HepG2 (cell line): ENCODE data around the gene SBK1. TPM values are rescaled to one million over a fixed set of nuclear protein-coding genes. Genes with fewer than 3 reads are reported as not detected.

Experiments used
- CENPT ChIP-seq: sonication (generic); formaldehyde crosslinking; IDR thresholded peaks from 2 replicates; pipeline ENCODE4 v1.8.0; 2022; ENCODE audit warnings: low read depth, mild to moderate bottlenecking, moderate library complexity, missing genetic modification reagents
- EEA1 ChIP-seq: sonication (generic); formaldehyde crosslinking; IDR thresholded peaks from 2 replicates; pipeline ENCODE4 v1.5.1; 2020; ENCODE audit warnings: mild to moderate bottlenecking, missing genetic modification reagents, borderline replicate concordance
- ELF4 ChIP-seq: sonication (generic); formaldehyde crosslinking; IDR thresholded peaks from 2 replicates; pipeline ENCODE4 v1.5.0; 2020; ENCODE audit warnings: missing genetic modification reagents, mild to moderate bottlenecking, moderate library complexity, borderline replicate concordance
- ETV6 ChIP-seq: sonication (generic); formaldehyde crosslinking; conservative IDR thresholded peaks from 2 replicates; pipeline ENCODE4 v1.4.0; 2020; ENCODE audit warnings: missing genetic modification reagents
- HMG20A ChIP-seq: IDR thresholded peaks from 2 replicates; pipeline ENCODE4 v1.6.1; 2016; ENCODE audit warnings: borderline replicate concordance
- KLF6 ChIP-seq: IDR thresholded peaks from 2 replicates; pipeline ENCODE4 v1.8.0; 2016; ENCODE audit warnings: missing biosample characterization, missing genetic modification reagents
- PRMT3 ChIP-seq: sonication (generic); formaldehyde crosslinking; IDR thresholded peaks from 2 replicates; pipeline ENCODE4 v1.8.1; 2022; ENCODE audit warnings: low read depth, mild to moderate bottlenecking, moderate library complexity, missing genetic modification reagents, borderline replicate concordance
- RELA ChIP-seq: sonication (generic); formaldehyde crosslinking; IDR thresholded peaks from 2 replicates; pipeline ENCODE4 v1.4.0; 2020; ENCODE audit warnings: missing genetic modification reagents
- SMC3 ChIP-seq: IDR thresholded peaks from 2 replicates; pipeline ENCODE4 v1.6.1; 2011; ENCODE audit warnings: low read length, improper control_type of control experiment
- SRSF4 ChIP-seq: fragments of 200-400 bp; formaldehyde crosslinking; IDR thresholded peaks from one replicate; pipeline ENCODE4 v1.6.1; 2018; ENCODE audit warnings: mild to moderate bottlenecking, low read depth, low read length, moderate library complexity; ENCODE audit not compliant: poor library complexity, severe bottlenecking
- TMF1 ChIP-seq: sonication (generic); formaldehyde crosslinking; IDR thresholded peaks from 2 replicates; pipeline ENCODE4 v1.8.1; 2022; ENCODE audit warnings: low read depth, missing genetic modification reagents
- ZNF180 ChIP-seq: sonication (generic); formaldehyde crosslinking; IDR thresholded peaks from 2 replicates; pipeline ENCODE4 v1.4.0; 2020; ENCODE audit warnings: low read depth, missing genetic modification reagents, borderline replicate concordance
- ZNF292 ChIP-seq: sonication (generic); formaldehyde crosslinking; IDR thresholded peaks from 2 replicates; pipeline ENCODE4 v1.8.1; 2022; ENCODE audit warnings: mild to moderate bottlenecking, low read depth, missing genetic modification reagents, borderline replicate concordance
- ZNF564 ChIP-seq: sonication (generic); formaldehyde crosslinking; IDR thresholded peaks from 2 replicates; pipeline ENCODE4 v1.8.1; 2023; ENCODE audit warnings: mild to moderate bottlenecking, missing genetic modification reagents
- ZNF607 ChIP-seq: sonication (generic); formaldehyde crosslinking; IDR thresholded peaks from 2 replicates; pipeline ENCODE4 v1.5.1; 2020; ENCODE audit warnings: missing genetic modification reagents, mild to moderate bottlenecking, borderline replicate concordance
- ZNF614 ChIP-seq: IDR thresholded peaks from 2 replicates; pipeline ENCODE4 v1.6.1; 2018; ENCODE audit warnings: missing biosample characterization, missing genetic modification reagents, inconsistent platforms, borderline replicate concordance
- ZNF644 ChIP-seq: IDR thresholded peaks from 2 replicates; pipeline ENCODE4 v1.6.1; 2016; ENCODE audit warnings: low read depth
- ZNF883 ChIP-seq: sonication (generic); formaldehyde crosslinking; IDR thresholded peaks from 2 replicates; pipeline ENCODE4 v1.5.1; 2020; ENCODE audit warnings: mild to moderate bottlenecking, missing genetic modification reagents; ENCODE audit errors: not compliant biosample characterization
- ZSCAN21 ChIP-seq: sonication (generic); formaldehyde crosslinking; IDR thresholded peaks from 2 replicates; pipeline ENCODE4 v1.8.0; 2022; ENCODE audit warnings: mild to moderate bottlenecking, missing genetic modification reagents, moderate library complexity, borderline replicate concordance
- polyA plus RNA-seq, 8 experiments: library from polyadenylated mRNA; depleted of rRNA in 3 of 8; stranded (reverse) in 7 of 8; unstranded in 1 of 8; fragments of >200 nt; fragmentation: Illumina TruSeq in 4 of 8; extraction: Trizol in 4 of 8; gene quantifications; 2 replicates each; pipeline versions ENCODE4 v1.2.1 to v1.2.3, GENCODE V29; 2011 to 2016; ENCODE audit warnings: low read depth in 4 of 8, missing spikeins in 1 of 8, mixed read lengths in 1 of 8; ENCODE audit not compliant: insufficient read depth in 1 of 8
- total RNA-seq, 5 experiments: library from RNA; depleted of rRNA; stranded (reverse); fragments of >200 nt; fragmentation: Illumina TruSeq; extraction: Trizol; gene quantifications; 2 replicates each; pipeline ENCODE4 v1.2.3, GENCODE V29; 2016; ENCODE audit warnings: low read depth in 1 of 5
- TF ChIP-seq, protein P1 (sequence below): sonication (generic); formaldehyde crosslinking; IDR thresholded peaks from 2 replicates; pipeline ENCODE4 v1.4.0; 2020; ENCODE audit warnings: mild to moderate bottlenecking, missing genetic modification reagents
- TF ChIP-seq, protein P2 (sequence below): sonication (generic); formaldehyde crosslinking; IDR thresholded peaks from 2 replicates; pipeline ENCODE4 v1.9.0; 2021; ENCODE audit warnings: mild to moderate bottlenecking, missing genetic modification reagents

The SBK1 gene
- total and polyA plus RNA-seq, 2 of the 13 experiments (the other 11 are each of a cell fraction or from before 2014, with no cell fraction given), result 0.15 to 0.17 TPM

DNA sequence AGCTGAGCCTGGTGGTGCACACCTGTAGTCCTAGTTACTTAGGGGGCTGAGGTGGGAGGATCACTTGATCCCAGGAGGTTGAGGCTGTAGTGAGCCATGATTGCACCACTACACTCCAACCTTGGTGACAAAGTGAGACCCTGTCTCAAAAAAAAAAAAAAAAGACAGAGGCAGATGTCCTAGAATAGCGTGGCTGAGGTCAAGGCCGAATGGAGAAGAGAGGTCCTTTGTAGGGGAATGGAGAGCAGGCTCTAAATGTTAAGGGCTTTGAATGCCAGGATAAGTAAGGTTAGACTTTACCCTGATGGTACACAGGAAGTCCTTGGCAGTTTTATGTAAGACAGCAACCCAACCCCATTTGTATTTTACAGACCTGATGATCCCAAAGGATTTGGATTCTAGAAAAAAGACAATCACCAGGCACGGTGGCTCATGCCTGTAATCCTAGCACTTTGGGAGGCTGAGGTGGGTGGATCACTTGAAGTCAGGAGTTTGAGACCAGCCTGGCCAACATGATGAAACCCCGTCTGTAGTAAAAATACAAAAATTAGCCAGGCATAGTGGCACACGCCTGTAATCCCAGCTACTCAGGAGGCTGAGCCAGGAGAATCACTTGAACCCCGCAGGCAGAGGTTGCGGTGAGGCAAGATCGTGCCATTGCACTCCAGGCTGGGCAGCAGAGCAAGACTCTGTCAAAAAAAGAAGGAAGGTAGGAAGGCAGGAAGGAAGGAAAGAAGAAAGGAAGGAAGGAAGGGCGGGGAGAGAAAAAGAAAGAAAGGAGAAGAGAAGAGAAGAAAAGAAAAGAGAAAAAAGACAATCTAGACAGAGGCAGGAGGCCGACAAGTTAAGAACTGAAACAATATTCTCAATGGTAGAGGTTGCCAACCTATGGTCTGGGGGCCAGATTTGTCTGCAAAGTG, 2.1 kb upstream of the SBK1 start (continued):
- TF ChIP-seq, protein P1, sequence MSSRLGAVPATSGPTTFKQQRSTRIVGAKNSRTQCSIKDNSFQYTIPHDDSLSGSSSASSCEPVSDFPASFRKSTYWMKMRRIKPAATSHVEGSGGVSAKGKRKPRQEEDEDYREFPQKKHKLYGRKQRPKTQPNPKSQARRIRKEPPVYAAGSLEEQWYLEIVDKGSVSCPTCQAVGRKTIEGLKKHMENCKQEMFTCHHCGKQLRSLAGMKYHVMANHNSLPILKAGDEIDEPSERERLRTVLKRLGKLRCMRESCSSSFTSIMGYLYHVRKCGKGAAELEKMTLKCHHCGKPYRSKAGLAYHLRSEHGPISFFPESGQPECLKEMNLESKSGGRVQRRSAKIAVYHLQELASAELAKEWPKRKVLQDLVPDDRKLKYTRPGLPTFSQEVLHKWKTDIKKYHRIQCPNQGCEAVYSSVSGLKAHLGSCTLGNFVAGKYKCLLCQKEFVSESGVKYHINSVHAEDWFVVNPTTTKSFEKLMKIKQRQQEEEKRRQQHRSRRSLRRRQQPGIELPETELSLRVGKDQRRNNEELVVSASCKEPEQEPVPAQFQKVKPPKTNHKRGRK (CRISPR knock-in tag), result peak; percentile 88
- TF ChIP-seq ZSCAN21 (no peak), ZNF292 (no peak), KLF6 (no peak), ZNF614 (CRISPR knock-in tag) (no peak), ELF4 (CRISPR knock-in tag) (no peak), ETV6 (CRISPR knock-in tag) (no peak), ZNF180 (CRISPR knock-in tag) (no peak), TMF1 (no peak), ZNF883 (CRISPR knock-in tag) (no peak), ZNF644 (CRISPR knock-in tag) (0 out of 2 replicates have a peak, but pooled peaks have one; percentile 22), SRSF4 (no peak), RELA (CRISPR knock-in tag) (no peak), EEA1 (CRISPR knock-in tag) (no peak), CENPT (CRISPR knock-in tag) (no peak), PRMT3 (CRISPR knock-in tag) (no peak), ZNF564 (peak; percentile 93; the same call in 1 of the 2 replicates), ZNF607 (no peak), SMC3 (no peak), HMG20A (CRISPR knock-in tag) (peak; percentile 35; the same call in 1 of the 2 replicates)
- TF ChIP-seq, protein P2, sequence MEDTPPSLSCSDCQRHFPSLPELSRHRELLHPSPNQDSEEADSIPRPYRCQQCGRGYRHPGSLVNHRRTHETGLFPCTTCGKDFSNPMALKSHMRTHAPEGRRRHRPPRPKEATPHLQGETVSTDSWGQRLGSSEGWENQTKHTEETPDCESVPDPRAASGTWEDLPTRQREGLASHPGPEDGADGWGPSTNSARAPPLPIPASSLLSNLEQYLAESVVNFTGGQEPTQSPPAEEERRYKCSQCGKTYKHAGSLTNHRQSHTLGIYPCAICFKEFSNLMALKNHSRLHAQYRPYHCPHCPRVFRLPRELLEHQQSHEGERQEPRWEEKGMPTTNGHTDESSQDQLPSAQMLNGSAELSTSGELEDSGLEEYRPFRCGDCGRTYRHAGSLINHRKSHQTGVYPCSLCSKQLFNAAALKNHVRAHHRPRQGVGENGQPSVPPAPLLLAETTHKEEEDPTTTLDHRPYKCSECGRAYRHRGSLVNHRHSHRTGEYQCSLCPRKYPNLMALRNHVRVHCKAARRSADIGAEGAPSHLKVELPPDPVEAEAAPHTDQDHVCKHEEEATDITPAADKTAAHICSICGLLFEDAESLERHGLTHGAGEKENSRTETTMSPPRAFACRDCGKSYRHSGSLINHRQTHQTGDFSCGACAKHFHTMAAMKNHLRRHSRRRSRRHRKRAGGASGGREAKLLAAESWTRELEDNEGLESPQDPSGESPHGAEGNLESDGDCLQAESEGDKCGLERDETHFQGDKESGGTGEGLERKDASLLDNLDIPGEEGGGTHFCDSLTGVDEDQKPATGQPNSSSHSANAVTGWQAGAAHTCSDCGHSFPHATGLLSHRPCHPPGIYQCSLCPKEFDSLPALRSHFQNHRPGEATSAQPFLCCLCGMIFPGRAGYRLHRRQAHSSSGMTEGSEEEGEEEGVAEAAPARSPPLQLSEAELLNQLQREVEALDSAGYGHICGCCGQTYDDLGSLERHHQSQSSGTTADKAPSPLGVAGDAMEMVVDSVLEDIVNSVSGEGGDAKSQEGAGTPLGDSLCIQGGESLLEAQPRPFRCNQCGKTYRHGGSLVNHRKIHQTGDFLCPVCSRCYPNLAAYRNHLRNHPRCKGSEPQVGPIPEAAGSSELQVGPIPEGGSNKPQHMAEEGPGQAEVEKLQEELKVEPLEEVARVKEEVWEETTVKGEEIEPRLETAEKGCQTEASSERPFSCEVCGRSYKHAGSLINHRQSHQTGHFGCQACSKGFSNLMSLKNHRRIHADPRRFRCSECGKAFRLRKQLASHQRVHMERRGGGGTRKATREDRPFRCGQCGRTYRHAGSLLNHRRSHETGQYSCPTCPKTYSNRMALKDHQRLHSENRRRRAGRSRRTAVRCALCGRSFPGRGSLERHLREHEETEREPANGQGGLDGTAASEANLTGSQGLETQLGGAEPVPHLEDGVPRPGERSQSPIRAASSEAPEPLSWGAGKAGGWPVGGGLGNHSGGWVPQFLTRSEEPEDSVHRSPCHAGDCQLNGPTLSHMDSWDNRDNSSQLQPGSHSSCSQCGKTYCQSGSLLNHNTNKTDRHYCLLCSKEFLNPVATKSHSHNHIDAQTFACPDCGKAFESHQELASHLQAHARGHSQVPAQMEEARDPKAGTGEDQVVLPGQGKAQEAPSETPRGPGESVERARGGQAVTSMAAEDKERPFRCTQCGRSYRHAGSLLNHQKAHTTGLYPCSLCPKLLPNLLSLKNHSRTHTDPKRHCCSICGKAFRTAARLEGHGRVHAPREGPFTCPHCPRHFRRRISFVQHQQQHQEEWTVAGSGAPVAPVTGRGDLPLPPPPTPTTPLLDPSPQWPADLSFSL, result no peak
